Astrocyte (in vitro differentiated cells and primary cell): ENCODE results near the gene PCK2. TPM values are rescaled to one million over a fixed set of nuclear protein-coding genes. Genes with fewer than 3 reads are reported as not detected.

Source experiments
- DNase-seq: peaks from one replicate; pipeline ENCODE4 v3.0.0-alpha.2; 2010; ENCODE audit warnings: low read depth
- FAIRE-seq: peaks from 2 replicates; lab custom pipeline; 2011; peaks lifted over from hg19 to GRCh38; lab: Jason Lieb, UNC
- H2AFZ ChIP-seq: 2 replicates; pipeline ENCODE4 v1.6.0; 2012; ENCODE audit warnings: low read depth, low read length, inconsistent platforms
- H3K27ac ChIP-seq: 2 replicates; pipeline ENCODE4 v1.5.1; 2011; ENCODE audit warnings: low read depth, low read length, inconsistent platforms
- H3K27me3 ChIP-seq: 2 replicates; pipeline ENCODE4 v1.6.0; 2011; ENCODE audit warnings: low read length, inconsistent platforms; ENCODE audit not compliant: insufficient read depth
- H3K36me3 ChIP-seq: 2 replicates; pipeline ENCODE4 v1.5.1; 2011; ENCODE audit warnings: low read length, inconsistent platforms; ENCODE audit not compliant: insufficient read depth
- H3K4me1 ChIP-seq: 2 replicates; pipeline ENCODE4 v1.5.1; 2011; ENCODE audit warnings: low read length, inconsistent platforms; ENCODE audit not compliant: insufficient read depth
- H3K4me2 ChIP-seq: 2 replicates; pipeline ENCODE4 v1.6.0; 2012; ENCODE audit warnings: low read length, inconsistent platforms
- H3K4me3 ChIP-seq: 2 replicates; pipeline ENCODE4 v1.5.1; 2011; ENCODE audit warnings: low read depth, mild to moderate bottlenecking, low read length, inconsistent platforms; ENCODE audit not compliant: insufficient read depth
- H3K79me2 ChIP-seq: 2 replicates; pipeline ENCODE4 v1.6.0; 2012; ENCODE audit warnings: mild to moderate bottlenecking, low read length, inconsistent platforms; ENCODE audit not compliant: insufficient read depth
- H3K9ac ChIP-seq: 2 replicates; pipeline ENCODE4 v1.6.0; 2012; ENCODE audit warnings: mild to moderate bottlenecking, low read length, inconsistent platforms
- H3K9me3 ChIP-seq: 2 replicates; pipeline ENCODE4 v1.5.1; 2012; ENCODE audit warnings: low read depth, mild to moderate bottlenecking, low read length, inconsistent platforms; ENCODE audit not compliant: insufficient read depth
- H4K20me1 ChIP-seq: 2 replicates; pipeline ENCODE4 v1.6.0; 2012; ENCODE audit warnings: low read length, inconsistent platforms; ENCODE audit not compliant: insufficient read depth
- H3K27ac Mint-ChIP-seq: one replicate; pipeline ENCODE4 v1.8.0; 2021; ENCODE audit warnings: mild to moderate bottlenecking, mixed read lengths; ENCODE audit not compliant: unreplicated experiment
- H3K27me3 Mint-ChIP-seq: one replicate; pipeline ENCODE4 v1.8.0; 2021; ENCODE audit warnings: low read depth, mixed read lengths; ENCODE audit not compliant: unreplicated experiment
- H3K36me3 Mint-ChIP-seq: one replicate; pipeline ENCODE4 v1.8.0; 2021; ENCODE audit warnings: low read depth, mixed read lengths; ENCODE audit not compliant: unreplicated experiment
- H3K4me1 Mint-ChIP-seq: one replicate; pipeline ENCODE4 v1.8.0; 2021; ENCODE audit warnings: low read depth, mixed read lengths; ENCODE audit not compliant: unreplicated experiment
- H3K4me3 Mint-ChIP-seq: one replicate; pipeline ENCODE4 v1.8.0; 2021; ENCODE audit warnings: mild to moderate bottlenecking, moderate library complexity, mixed read lengths; ENCODE audit not compliant: unreplicated experiment
- H3K9me3 Mint-ChIP-seq: one replicate; pipeline ENCODE4 v1.8.0; 2021; ENCODE audit warnings: mild to moderate bottlenecking, mixed read lengths; ENCODE audit not compliant: unreplicated experiment
- EZH2 ChIP-seq: IDR thresholded peaks from 2 replicates; pipeline ENCODE4 v1.6.1; 2012; ENCODE audit warnings: mild to moderate bottlenecking, low read length, inconsistent platforms; ENCODE audit not compliant: insufficient read depth
- total RNA-seq: library from RNA; stranded (reverse); gene quantifications from 2 replicates; pipeline ENCODE4 v1.2.1, GENCODE V29; 2021
- TF ChIP-seq, protein P1 (sequence below): IDR thresholded peaks from 2 replicates; pipeline ENCODE4 v1.5.1; 2011; ENCODE audit warnings: low read depth, mild to moderate bottlenecking, inconsistent platforms, low read length, moderate library complexity; ENCODE audit not compliant: insufficient read depth

PCK2 gene
- total RNA-seq, 1 donor from 2014 or later: 73.8 TPM

DNA sequence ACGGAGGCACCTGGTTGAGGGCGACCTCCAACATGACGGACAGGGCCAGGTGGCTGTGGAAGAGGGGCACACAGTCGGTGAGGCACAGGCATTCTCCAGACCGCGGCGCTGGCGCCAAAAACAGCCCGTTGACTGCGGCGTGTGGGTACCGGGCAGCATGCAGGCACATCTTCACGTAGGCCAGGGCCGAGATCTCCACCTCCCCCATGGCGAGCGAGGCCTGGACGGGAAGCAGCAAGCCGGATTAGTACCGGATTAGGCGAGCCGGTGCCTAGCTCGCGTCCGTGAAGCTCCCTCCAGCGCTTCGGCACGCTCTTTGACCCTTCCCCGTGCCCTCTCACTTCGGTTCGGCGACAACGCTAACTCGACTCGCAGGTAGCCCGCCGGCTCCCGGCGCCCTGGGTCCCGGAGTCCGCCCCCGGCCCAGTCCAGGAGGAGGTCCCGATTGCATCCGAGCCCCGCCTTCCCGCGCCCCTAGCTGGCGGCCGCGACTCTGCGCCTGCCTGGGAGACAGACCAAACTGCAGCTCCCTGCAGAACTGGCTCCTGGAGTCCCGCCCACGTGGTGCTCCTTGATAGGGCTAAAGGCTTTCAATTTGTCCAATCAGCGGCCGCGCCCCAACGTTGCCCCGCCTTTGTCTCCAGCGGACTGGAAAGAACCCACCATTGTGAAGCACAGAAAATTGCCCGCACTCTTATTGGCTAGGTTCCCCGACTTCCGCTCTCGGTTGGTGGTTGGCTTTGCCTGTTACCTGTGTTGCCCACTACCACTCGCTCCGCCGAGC, 47.2 kb downstream of the PCK2 start, which contains the start of gene EMC9:
TSS of gene EMC9 (minus strand) at position 495 of the 784 bp plus-strand sequence. CDS start at position 208, 287 bp downstream.
- peaks cover 40% of the 10 kb centered on the region for H3K4me1 Mint-ChIP-seq
- peak within 1 kb of the TSS; percentile 88 for H2AFZ ChIP-seq
- no peak for TF ChIP-seq EZH2
- TF ChIP-seq, protein P1, sequence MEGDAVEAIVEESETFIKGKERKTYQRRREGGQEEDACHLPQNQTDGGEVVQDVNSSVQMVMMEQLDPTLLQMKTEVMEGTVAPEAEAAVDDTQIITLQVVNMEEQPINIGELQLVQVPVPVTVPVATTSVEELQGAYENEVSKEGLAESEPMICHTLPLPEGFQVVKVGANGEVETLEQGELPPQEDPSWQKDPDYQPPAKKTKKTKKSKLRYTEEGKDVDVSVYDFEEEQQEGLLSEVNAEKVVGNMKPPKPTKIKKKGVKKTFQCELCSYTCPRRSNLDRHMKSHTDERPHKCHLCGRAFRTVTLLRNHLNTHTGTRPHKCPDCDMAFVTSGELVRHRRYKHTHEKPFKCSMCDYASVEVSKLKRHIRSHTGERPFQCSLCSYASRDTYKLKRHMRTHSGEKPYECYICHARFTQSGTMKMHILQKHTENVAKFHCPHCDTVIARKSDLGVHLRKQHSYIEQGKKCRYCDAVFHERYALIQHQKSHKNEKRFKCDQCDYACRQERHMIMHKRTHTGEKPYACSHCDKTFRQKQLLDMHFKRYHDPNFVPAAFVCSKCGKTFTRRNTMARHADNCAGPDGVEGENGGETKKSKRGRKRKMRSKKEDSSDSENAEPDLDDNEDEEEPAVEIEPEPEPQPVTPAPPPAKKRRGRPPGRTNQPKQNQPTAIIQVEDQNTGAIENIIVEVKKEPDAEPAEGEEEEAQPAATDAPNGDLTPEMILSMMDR: peak; percentile 3

DNA sequence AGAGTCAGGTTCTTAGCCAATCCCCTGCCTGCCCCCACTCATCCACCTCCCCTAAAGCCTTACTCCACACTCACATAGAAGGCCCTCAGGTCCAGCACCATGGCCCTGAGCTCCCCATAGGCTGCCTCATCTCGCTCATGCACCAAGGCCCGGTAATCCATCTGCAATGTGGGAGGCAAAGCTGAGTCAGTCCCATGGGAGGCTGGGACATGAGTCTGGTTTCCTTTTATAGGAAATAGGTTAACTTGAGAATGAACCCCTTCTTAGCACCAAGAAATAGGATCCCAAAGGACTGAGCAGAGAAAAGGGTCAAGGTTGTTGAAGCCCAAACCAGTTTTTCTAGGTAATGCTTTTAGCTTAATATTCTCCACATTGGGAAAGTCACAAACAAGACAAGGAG, 49.4 kb downstream of the PCK2 start:
- Histone ChIP-seq H3K27me3 (no peaks in the 10 kb centered on the region), H3K79me2 (peaks cover 57% of the 10 kb centered on the region), H2AFZ (no peak overlapping the region), H4K20me1 (peaks cover 22% of the 10 kb centered on the region), H3K9me3 (no peaks in the 10 kb centered on the region), H3K4me1 (peaks cover 30% of the 10 kb centered on the region), H3K4me2 (peak overlapping the region; percentile 0), H3K27ac (peak overlapping the region; percentile 43), H3K9ac (no peak overlapping the region), H3K36me3 (peaks cover 9% of the 10 kb centered on the region), H3K4me3 (no peak overlapping the region)
- DNase-seq (no peak), FAIRE-seq (no peak)
- Mint-ChIP-seq H3K9me3 (no peaks in the 10 kb centered on the region), H3K36me3 (peaks cover 8% of the 10 kb centered on the region), H3K27ac (peak overlapping the region; percentile 86), H3K4me1 (peaks cover 35% of the 10 kb centered on the region), H3K4me3 (peak overlapping the region; percentile 50), H3K27me3 (no peaks in the 10 kb centered on the region)
- TF ChIP-seq, protein P1: no peak
- no peak for TF ChIP-seq EZH2

More for the DNA sequence above, 47.2 kb downstream of the PCK2 start, which contains the start of gene EMC9:
- Mint-ChIP-seq H3K4me3 (peak within 1 kb of the TSS; percentile 96), H3K9me3 (no peaks in the 10 kb centered on the region), H3K27ac (peak within 1 kb of the TSS; percentile 74), H3K36me3 (peaks cover 21% of the 10 kb centered on the region), H3K27me3 (no peaks in the 10 kb centered on the region)
- peaks cover 54% of the 10 kb centered on the region for H3K79me2 ChIP-seq
- peak within 1 kb of the TSS; percentile 81 for H3K27ac ChIP-seq
- no peaks in the 10 kb centered on the region for H3K27me3 ChIP-seq
- peak within 1 kb of the TSS; percentile 85 for H3K4me3 ChIP-seq
- H3K9ac ChIP-seq: peak within 1 kb of the TSS; percentile 90
- no peaks in the 10 kb centered on the region for H3K9me3 ChIP-seq
- H3K36me3 ChIP-seq: peaks cover 14% of the 10 kb centered on the region
- peak; percentile 99 for DNase-seq
- no peak for FAIRE-seq
- peaks cover 16% of the 10 kb centered on the region for H4K20me1 ChIP-seq
- peaks cover 29% of the 10 kb centered on the region for H3K4me1 ChIP-seq
- peak within 1 kb of the TSS; percentile 97 for H3K4me2 ChIP-seq
